HL-60 (cell line): ENCODE data around the gene SH3BP4.

ENCODE experiments used
- GABPA ChIP-seq: IDR thresholded peaks from 2 replicates; pipeline ENCODE4 v1.6.1; 2012; ENCODE audit warnings: low read depth
- POLR2AphosphoS5 ChIP-seq: IDR thresholded peaks from 2 replicates; pipeline ENCODE4 v1.6.1; 2012; ENCODE audit warnings: low read depth
- SPI1 ChIP-seq: IDR thresholded peaks from 2 replicates; pipeline ENCODE4 v1.6.1; 2012; ENCODE audit warnings: low read depth, mild to moderate bottlenecking, borderline replicate concordance
- TF ChIP-seq, protein P1 (sequence below): IDR thresholded peaks from 2 replicates; pipeline ENCODE4 v1.6.1; 2012; ENCODE audit warnings: low read depth; ENCODE audit not compliant: insufficient replicate concordance
- TF ChIP-seq, protein P2 (sequence below): IDR thresholded peaks from one replicate; pipeline ENCODE4 v1.5.1; 2011; ENCODE audit warnings: low read length, control low read depth, inconsistent platforms; ENCODE audit not compliant: insufficient read depth

- TF ChIP-seq, protein P1, sequence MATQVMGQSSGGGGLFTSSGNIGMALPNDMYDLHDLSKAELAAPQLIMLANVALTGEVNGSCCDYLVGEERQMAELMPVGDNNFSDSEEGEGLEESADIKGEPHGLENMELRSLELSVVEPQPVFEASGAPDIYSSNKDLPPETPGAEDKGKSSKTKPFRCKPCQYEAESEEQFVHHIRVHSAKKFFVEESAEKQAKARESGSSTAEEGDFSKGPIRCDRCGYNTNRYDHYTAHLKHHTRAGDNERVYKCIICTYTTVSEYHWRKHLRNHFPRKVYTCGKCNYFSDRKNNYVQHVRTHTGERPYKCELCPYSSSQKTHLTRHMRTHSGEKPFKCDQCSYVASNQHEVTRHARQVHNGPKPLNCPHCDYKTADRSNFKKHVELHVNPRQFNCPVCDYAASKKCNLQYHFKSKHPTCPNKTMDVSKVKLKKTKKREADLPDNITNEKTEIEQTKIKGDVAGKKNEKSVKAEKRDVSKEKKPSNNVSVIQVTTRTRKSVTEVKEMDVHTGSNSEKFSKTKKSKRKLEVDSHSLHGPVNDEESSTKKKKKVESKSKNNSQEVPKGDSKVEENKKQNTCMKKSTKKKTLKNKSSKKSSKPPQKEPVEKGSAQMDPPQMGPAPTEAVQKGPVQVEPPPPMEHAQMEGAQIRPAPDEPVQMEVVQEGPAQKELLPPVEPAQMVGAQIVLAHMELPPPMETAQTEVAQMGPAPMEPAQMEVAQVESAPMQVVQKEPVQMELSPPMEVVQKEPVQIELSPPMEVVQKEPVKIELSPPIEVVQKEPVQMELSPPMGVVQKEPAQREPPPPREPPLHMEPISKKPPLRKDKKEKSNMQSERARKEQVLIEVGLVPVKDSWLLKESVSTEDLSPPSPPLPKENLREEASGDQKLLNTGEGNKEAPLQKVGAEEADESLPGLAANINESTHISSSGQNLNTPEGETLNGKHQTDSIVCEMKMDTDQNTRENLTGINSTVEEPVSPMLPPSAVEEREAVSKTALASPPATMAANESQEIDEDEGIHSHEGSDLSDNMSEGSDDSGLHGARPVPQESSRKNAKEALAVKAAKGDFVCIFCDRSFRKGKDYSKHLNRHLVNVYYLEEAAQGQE, result no peak
- TF ChIP-seq, protein P2, sequence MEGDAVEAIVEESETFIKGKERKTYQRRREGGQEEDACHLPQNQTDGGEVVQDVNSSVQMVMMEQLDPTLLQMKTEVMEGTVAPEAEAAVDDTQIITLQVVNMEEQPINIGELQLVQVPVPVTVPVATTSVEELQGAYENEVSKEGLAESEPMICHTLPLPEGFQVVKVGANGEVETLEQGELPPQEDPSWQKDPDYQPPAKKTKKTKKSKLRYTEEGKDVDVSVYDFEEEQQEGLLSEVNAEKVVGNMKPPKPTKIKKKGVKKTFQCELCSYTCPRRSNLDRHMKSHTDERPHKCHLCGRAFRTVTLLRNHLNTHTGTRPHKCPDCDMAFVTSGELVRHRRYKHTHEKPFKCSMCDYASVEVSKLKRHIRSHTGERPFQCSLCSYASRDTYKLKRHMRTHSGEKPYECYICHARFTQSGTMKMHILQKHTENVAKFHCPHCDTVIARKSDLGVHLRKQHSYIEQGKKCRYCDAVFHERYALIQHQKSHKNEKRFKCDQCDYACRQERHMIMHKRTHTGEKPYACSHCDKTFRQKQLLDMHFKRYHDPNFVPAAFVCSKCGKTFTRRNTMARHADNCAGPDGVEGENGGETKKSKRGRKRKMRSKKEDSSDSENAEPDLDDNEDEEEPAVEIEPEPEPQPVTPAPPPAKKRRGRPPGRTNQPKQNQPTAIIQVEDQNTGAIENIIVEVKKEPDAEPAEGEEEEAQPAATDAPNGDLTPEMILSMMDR, result no peak
- no peak for TF ChIP-seq POLR2AphosphoS5
- TF ChIP-seq SPI1, result no peak
- no peak for TF ChIP-seq GABPA
These were observed 60.3 kb downstream of the SH3BP4 start for GRCh38 chr2:235011929-235012631.
